OCI-LY7 (cell line): ENCODE data around the gene TMEM63A.
"Not testable (repeated sequence)": the region's sequence is repeated elsewhere in the genome, so short reads cannot be mapped to it uniquely, and the experiment has no call there.

Source experiments
- CTCF ChIP-seq: fragments of 200-600 bp; sonication (generic); conservative IDR thresholded peaks from 2 replicates; pipeline ENCODE4 v1.5.1; 2014; ENCODE audit warnings: mild to moderate bottlenecking, antibody characterized with exemption, low read length, moderate library complexity, mixed read lengths
- EZH2phosphoT487 ChIP-seq: fragments of 200-600 bp; sonication (generic); IDR thresholded peaks from 2 replicates; pipeline ENCODE4 v1.6.1; 2018; ENCODE audit warnings: low read depth, borderline replicate concordance, mild to moderate bottlenecking, mixed run types, antibody characterized with exemption, low read length, moderate library complexity, mixed read lengths

- TF ChIP-seq CTCF, EZH2phosphoT487: not testable (repeated sequence)
These were observed 67.1 kb downstream of the TMEM63A start for GRCh38 chr1:225815090-225815489.
